Muscle layer of duodenum (tissue), 2 donors: ENCODE data around the gene PAH.

Experiments
- H3K27ac ChIP-seq: one replicate; pipeline ENCODE4 v1.7.0; 2013; ENCODE audit warnings: mild to moderate bottlenecking, low read length
- H3K27me3 ChIP-seq: one replicate; pipeline ENCODE4 v1.7.0; 2013; ENCODE audit warnings: low read depth, mild to moderate bottlenecking, control low read depth, low read length
- H3K36me3 ChIP-seq, 2 donors: one replicate each; pipeline ENCODE4 v1.7.0; 2013; ENCODE audit warnings: low read length in 2 of 2, control low read depth in 1 of 2, mild to moderate bottlenecking in 1 of 2; ENCODE audit not compliant: insufficient read depth in 2 of 2, control insufficient read depth in 1 of 2
- H3K4me1 ChIP-seq, 2 donors: one replicate each; pipeline ENCODE4 v1.7.0; 2013; ENCODE audit warnings: low read length in 2 of 2, mild to moderate bottlenecking in 2 of 2, control low read depth in 1 of 2, moderate library complexity in 1 of 2; ENCODE audit not compliant: insufficient read depth in 2 of 2, control insufficient read depth in 1 of 2
- H3K4me3 ChIP-seq, 2 donors: one replicate each; pipeline ENCODE4 v1.7.0; 2013; ENCODE audit warnings: low read length in 2 of 2, low read depth in 1 of 2, mild to moderate bottlenecking in 1 of 2
- H3K9me3 ChIP-seq, 2 donors: one replicate each; pipeline ENCODE4 v1.7.0; 2013; ENCODE audit warnings: low read length in 2 of 2, control low read depth in 1 of 2, mild to moderate bottlenecking in 1 of 2; ENCODE audit not compliant: control insufficient read depth in 1 of 2
- donor health status: healthy.

PAH gene

DNA sequence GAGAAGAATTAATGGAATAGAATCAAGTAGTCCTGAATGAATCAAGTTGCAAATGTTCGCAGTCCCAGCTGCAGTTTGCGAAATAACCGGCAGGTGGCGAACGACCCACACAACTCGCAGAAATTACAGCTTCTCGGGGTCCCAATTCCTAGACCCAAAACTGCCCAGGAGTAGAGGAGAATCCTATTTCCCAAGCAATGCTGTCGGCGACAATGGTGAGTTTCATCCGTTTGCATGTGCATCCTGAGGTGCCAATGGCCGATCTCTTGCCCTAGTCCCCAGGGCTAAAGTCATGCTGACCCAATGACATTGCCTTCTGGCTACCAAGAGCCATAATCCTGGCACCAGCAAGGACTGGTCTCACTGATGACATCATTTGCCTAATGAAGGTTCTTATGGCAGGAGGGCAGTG lies 31.9 kb upstream of the PAH start:
- no peak overlapping the region for H3K27ac ChIP-seq
- H3K36me3 ChIP-seq: no peaks in the 10 kb centered on the region
- peaks cover 20% of the 10 kb centered on the region for H3K27me3 ChIP-seq
- no peaks in the 10 kb centered on the region for H3K4me1 ChIP-seq
- no peaks in the 10 kb centered on the region for H3K9me3 ChIP-seq
- no peak overlapping the region for H3K4me3 ChIP-seq

- Histone ChIP-seq H3K4me3 (no peak overlapping the region), H3K27me3 (peaks cover 14% of the 10 kb centered on the region), H3K27ac (no peak overlapping the region), H3K36me3 (no peaks in the 10 kb centered on the region), H3K9me3 (peaks cover 0 to 7% of the 10 kb centered on the region in 2 donors), H3K4me1 (no peaks in the 10 kb centered on the region)
Measured at GRCh38 chr12:102946042-102946441, 29.0 kb upstream of the PAH start.

DNA sequence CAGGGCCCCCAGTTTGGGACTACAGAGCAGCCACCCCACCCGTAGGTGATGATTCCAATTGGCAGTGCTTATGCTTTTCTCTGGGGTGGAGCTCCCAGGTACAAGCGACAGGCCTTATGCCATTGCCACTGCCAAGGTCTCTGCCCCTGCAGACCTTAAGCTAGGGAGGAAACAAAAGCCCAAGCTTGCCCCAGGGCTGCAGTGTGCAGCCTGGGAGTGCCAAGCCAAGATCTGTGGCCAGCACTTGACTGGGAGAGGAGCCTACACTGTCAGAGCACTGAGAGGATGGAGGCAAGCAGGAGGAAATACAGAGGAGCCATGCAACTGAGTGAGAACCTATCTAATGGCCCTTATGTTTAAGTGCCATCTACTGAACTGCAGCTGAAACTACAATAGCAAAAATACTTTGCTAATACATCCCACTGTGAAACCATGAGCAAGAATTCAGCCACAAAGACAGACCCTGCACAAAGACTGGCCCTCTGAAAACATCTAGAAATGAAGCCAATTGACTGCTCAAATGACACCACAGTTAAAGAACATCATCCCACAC lies 22.7 kb upstream of the PAH start:
- peaks cover 4 to 14% of the 10 kb centered on the region in 2 donors for H3K9me3 ChIP-seq
- H3K27me3 ChIP-seq: no peaks in the 10 kb centered on the region
- H3K4me1 ChIP-seq: no peaks in the 10 kb centered on the region
- no peaks in the 10 kb centered on the region for H3K36me3 ChIP-seq
- H3K4me3 ChIP-seq: no peak overlapping the region
- H3K27ac ChIP-seq: no peak overlapping the region

- H3K4me3 ChIP-seq: no peak overlapping the region
- no peaks in the 10 kb centered on the region for H3K27me3 ChIP-seq
- H3K36me3 ChIP-seq: no peaks in the 10 kb centered on the region
- no peaks in the 10 kb centered on the region for H3K4me1 ChIP-seq
- H3K9me3 ChIP-seq: peaks cover 4 to 14% of the 10 kb centered on the region in 2 donors
- H3K27ac ChIP-seq: no peak overlapping the region
Measured at GRCh38 chr12:102939059-102939458, 22.0 kb upstream of the PAH start.

- Histone ChIP-seq H3K27ac (no peak overlapping the region), H3K4me3 (no peak overlapping the region), H3K4me1 (no peaks in the 10 kb centered on the region), H3K9me3 (no peaks in the 10 kb centered on the region), H3K27me3 (no peaks in the 10 kb centered on the region), H3K36me3 (no peaks in the 10 kb centered on the region)
Measured at GRCh38 chr12:102933168-102933567, 16.1 kb upstream of the PAH start.

GRCh38 chr12:102927220-102927619 lies 10.2 kb upstream of the PAH start:
- Histone ChIP-seq H3K4me1 (no peaks in the 10 kb centered on the region), H3K27me3 (no peaks in the 10 kb centered on the region), H3K9me3 (no peaks in the 10 kb centered on the region), H3K36me3 (no peaks in the 10 kb centered on the region), H3K27ac (no peak overlapping the region), H3K4me3 (no peak overlapping the region)

- no peak overlapping the region for H3K4me3 ChIP-seq
- H3K27ac ChIP-seq: no peak overlapping the region
- H3K9me3 ChIP-seq: no peaks in the 10 kb centered on the region
- no peaks in the 10 kb centered on the region for H3K36me3 ChIP-seq
- peaks cover 0 to 6% of the 10 kb centered on the region in 2 donors for H3K4me1 ChIP-seq
- H3K27me3 ChIP-seq: no peaks in the 10 kb centered on the region
Measured at GRCh38 chr12:102921240-102921639, 4.2 kb upstream of the PAH start.

DNA sequence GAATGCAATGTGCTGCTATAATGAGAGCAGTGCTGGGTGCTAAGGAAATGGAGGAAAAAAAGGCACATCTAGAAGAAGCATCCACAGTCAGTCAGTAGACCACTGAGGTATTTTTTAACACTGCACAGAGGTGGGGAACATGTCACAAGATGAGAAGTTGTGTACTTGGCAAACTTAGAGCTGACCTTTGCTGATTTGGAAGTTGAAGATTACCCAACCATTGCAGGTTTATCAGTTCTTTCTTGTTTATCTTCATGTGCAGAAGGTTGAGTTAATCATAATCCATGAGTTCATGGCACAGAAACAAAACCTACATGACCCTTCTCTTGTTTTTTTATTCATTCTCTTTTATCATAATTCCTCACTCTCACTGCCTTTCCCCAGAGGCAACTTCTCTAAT lies 3.2 kb upstream of the PAH start:
- H3K27me3 ChIP-seq: no peaks in the 10 kb centered on the region

GRCh38 chr12:102918840-102919239 lies 1.8 kb upstream of the PAH start:
- H3K4me1 ChIP-seq: peaks cover 0 to 6% of the 10 kb centered on the region in 2 donors

More for the DNA sequence above, 3.2 kb upstream of the PAH start:
- Histone ChIP-seq H3K9me3 (no peaks in the 10 kb centered on the region), H3K4me3 (no peak overlapping the region), H3K27ac (no peak overlapping the region), H3K36me3 (no peaks in the 10 kb centered on the region), H3K4me1 (peaks cover 0 to 6% of the 10 kb centered on the region in 2 donors)

DNA sequence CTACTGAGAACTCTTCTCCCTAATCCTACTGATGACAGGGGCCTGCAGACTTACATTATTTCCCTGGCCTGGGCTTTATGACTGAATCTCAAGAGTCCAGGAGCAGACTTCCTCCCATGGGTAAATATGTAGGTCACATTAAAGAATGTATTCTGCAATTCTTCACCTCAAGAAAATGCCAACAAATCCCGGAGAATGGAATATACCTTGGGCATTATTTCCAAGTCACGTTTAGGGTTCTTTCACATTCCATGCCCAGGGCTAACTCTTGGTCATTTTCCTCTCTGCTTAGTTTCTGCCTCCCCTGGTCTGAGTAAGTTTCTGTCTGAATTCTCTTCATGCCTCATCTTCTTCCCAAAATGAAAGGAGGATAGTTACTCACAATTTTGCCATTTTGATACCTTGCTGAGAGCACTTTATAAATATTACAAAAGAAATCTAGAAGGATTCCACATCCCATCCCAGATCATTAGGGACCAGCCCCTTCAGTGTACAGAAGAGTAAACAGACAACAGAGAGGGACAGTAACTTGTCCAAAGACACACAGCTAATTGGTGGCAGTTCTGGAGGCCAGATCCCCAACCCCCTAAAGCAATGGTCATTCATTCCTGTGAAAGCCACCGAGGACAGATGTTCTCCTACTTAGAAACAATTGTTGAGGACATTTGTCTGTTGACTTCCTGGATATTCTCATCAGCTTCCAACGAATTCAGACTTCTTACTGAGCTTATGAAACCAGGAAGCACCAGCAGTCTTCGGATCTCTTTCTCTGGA lies 605 bp downstream of the PAH start:
- H3K4me1 ChIP-seq: peaks cover 0 to 6% of the 10 kb centered on the region in 2 donors
- H3K36me3 ChIP-seq: no peaks in the 10 kb centered on the region
- peak overlapping the region in 1 of 2 donors; percentile 16 for H3K4me3 ChIP-seq
- H3K27me3 ChIP-seq: no peaks in the 10 kb centered on the region
- H3K9me3 ChIP-seq: no peaks in the 10 kb centered on the region
- H3K27ac ChIP-seq: no peak overlapping the region

More at GRCh38 chr12:102918840-102919239, 1.8 kb upstream of the PAH start:
- no peaks in the 10 kb centered on the region for H3K27me3 ChIP-seq
- H3K36me3 ChIP-seq: no peaks in the 10 kb centered on the region
- H3K9me3 ChIP-seq: no peaks in the 10 kb centered on the region
- no peak overlapping the region for H3K27ac ChIP-seq
- no peak overlapping the region for H3K4me3 ChIP-seq

- H3K27ac ChIP-seq: no peak overlapping the region
- H3K27me3 ChIP-seq: no peaks in the 10 kb centered on the region
- H3K9me3 ChIP-seq: no peaks in the 10 kb centered on the region
- no peaks in the 10 kb centered on the region for H3K36me3 ChIP-seq
- no peak overlapping the region for H3K4me3 ChIP-seq
- H3K4me1 ChIP-seq: peaks cover 0 to 6% of the 10 kb centered on the region in 2 donors
Measured at GRCh38 chr12:102913453-102914226, 3.4 kb downstream of the PAH start.
